Measurements from ENCODE around the gene HVCN1. TPM values are rescaled to one million over a fixed set of nuclear protein-coding genes. Genes with fewer than 3 reads are reported as not detected.

HVCN1 gene
- total and polyA plus RNA-seq, 2 donors (not counting 1 experiment from before 2014, with no cell fraction given) = 216 to 422 TPM

DNA sequence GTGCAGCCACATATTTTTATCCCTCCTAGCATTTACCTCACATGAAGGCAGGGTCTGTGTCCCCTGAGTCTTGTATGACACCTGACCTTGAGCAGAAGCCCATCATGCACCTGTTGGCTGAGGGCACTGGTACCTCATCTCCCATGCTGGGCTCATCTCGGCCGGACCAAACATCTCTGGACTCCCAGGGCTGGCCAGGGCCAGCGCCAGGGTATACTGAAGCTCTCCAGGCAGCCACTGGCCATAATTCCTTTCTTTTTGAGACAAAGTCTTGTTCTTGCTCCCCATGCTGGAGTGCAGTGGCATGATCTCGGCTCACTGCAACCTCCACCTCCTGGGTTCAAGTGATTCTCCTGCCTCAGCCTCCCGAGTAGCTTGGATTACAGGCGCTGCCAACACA lies 22.0 kb downstream of the HVCN1 start:
- H3K27me3 Mint-ChIP-seq = no peaks in the 10 kb centered on the region
- Histone ChIP-seq H3K79me2 (ENCODE audit: control insufficient read depth, insufficient read depth, low read length) (peaks cover 95% of the 10 kb centered on the region), H2AFZ (ENCODE audit: insufficient read depth, low read depth, low read length, poor library complexity, severe bottlenecking) (no peak overlapping the region), H3K36me3 (replicated peaks in 1 of 2; ENCODE audit: control extremely low read depth in 1 of 2, control insufficient read depth in 1 of 2, extremely low read depth in 1 of 2, insufficient read depth in 2 of 2, low read length in 1 of 2) (peaks cover 4 to 76% of the 10 kb centered on the region in 2 experiments), H3K27ac (ENCODE audit: low read length in 2 of 2) (peak overlapping the region in 1 of 2 donors; percentile 99), H3K9me3 (ENCODE audit: control extremely low read depth in 1 of 3, control insufficient read depth in 2 of 3, insufficient read depth in 1 of 3, low read length in 2 of 3) (peaks cover 0 to 17% (median 1%) of the 10 kb centered on the region in 3 donors), H3K27me3 (replicated peaks in 1 of 4; ENCODE audit: control extremely low read depth in 1 of 4, control insufficient read depth in 3 of 4, insufficient read depth in 4 of 4, low read length in 3 of 4) (no peaks in the 10 kb centered on the region), H4K20me1 (ENCODE audit: control insufficient read depth, insufficient read depth, low read length, poor library complexity, severe bottlenecking) (no peaks in the 10 kb centered on the region), H3K4me2 (replicated peaks; ENCODE audit: low read depth, low read length, poor library complexity, severe bottlenecking) (peak overlapping the region; percentile 48), H3K4me1 (ENCODE audit: control insufficient read depth in 2 of 2, insufficient read depth in 2 of 2, low read length in 2 of 2) (peaks cover 90 to 96% of the 10 kb centered on the region in 2 donors), H3K9ac (ENCODE audit: low read length) (no peak overlapping the region), H3K4me3 (ENCODE audit: control extremely low read depth in 1 of 5, extremely low read depth in 1 of 5, insufficient read depth in 1 of 5, low read depth in 2 of 5, low read length in 4 of 5) (no peak overlapping the region)
- no peak for ATAC-seq (ENCODE audit: low read depth)
- H3K4me1 Mint-ChIP-seq = peaks cover 84% of the 10 kb centered on the region
- H3K27ac Mint-ChIP-seq = peak overlapping the region; percentile 96
- 89% methylated on average over 4 of the region's 6 CpGs for WGBS (ENCODE audit: insufficient coverage)
- peaks cover 8% of the 10 kb centered on the region for H3K9me3 Mint-ChIP-seq (ENCODE audit: insufficient read depth)
- ChIA-PET CTCF (interaction anchor here (0.6 to 5.3 kb wide), 5 partner anchors 10 to 673 kb away, joined by 3 to 22 read pairs (median 3); no protein-coding TSS in a partner anchor), POLR2A (interaction anchor here (0.6 to 0.9 kb wide), 4 partner anchors 26 to 53 kb away, joined by 3 to 4 read pairs (median 4); partner anchors contain the start of gene TCTN1)
- intact Hi-C loops (cut with micrococcal nuclease) = no loop called here
- no peak for DNase-seq
- H3K4me3 Mint-ChIP-seq = peak overlapping the region; percentile 70
- no peak for TF ChIP-seq CTCF (IDR thresholded peaks at IDR 0.05)
- no peak for TF ChIP-seq EZH2 (IDR thresholded peaks at IDR 0.05; ENCODE audit: borderline replicate concordance, insufficient read depth, low read depth, low read length, poor library complexity, severe bottlenecking)

DNA sequence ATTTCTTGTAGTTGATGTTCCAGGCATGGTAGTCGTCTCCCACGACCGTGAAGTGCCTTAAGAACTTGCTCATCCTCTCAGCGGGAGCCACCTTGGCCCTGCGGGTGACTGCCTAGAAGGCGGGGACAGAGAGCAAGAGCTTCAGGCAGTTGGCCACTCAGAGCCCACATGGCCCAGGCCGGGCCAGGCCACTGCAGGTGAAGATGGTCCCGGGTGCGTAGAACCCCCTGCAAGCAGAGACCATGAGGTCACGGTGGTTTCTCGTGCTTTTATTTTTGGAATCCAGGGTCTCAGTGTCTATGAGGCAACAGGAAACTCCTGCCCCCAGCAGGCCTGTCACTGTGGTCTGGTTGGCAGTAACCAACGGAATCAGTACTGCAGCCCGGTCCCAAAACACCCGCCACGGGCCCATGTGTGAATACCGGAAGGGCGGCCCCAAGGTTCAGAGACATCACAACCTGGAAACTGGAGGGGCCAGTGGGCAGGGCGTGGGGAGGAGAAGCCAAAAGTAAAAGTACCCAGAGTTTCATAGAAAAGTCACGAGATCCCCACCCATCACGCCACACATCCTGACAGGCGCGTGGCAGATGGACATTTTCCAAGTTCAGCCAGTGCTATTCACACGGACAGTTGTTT lies 27.5 kb downstream of the HVCN1 start:
- POLR2A ChIA-PET = interaction anchor here (0.5 to 1.4 kb wide), 7 partner anchors 11 to 211 kb away, joined by 3 to 4 read pairs (median 4); partner anchors contain the start of gene ARPC3

More for the DNA sequence above, 27.5 kb downstream of the HVCN1 start:
- no peak for TF ChIP-seq EZH2 (IDR thresholded peaks at IDR 0.05; ENCODE audit: borderline replicate concordance, insufficient read depth, low read depth, low read length, poor library complexity, severe bottlenecking)
- TF ChIP-seq CTCF (IDR thresholded peaks at IDR 0.05) = no peak
- Mint-ChIP-seq H3K27me3 (no peaks in the 10 kb centered on the region), H3K4me1 (peaks cover 81% of the 10 kb centered on the region), H3K9me3 (ENCODE audit: insufficient read depth) (peaks cover 6% of the 10 kb centered on the region), H3K4me3 (peak overlapping the region; percentile 92), H3K27ac (peak overlapping the region; percentile 98)
- ATAC-seq (ENCODE audit: low read depth) (peak; percentile 85), DNase-seq (peak; percentile 93)
- Histone ChIP-seq H3K4me3 (ENCODE audit: control extremely low read depth in 1 of 5, extremely low read depth in 1 of 5, insufficient read depth in 1 of 5, low read depth in 2 of 5, low read length in 4 of 5) (peak overlapping the region in 4 of 5 experiments; percentile 5 to 44 (median 16)), H3K36me3 (replicated peaks in 1 of 2; ENCODE audit: control extremely low read depth in 1 of 2, control insufficient read depth in 1 of 2, extremely low read depth in 1 of 2, insufficient read depth in 2 of 2, low read length in 1 of 2) (peaks cover 2 to 90% of the 10 kb centered on the region in 2 experiments), H3K4me1 (ENCODE audit: control insufficient read depth in 2 of 2, insufficient read depth in 2 of 2, low read length in 2 of 2) (peaks cover 59 to 82% of the 10 kb centered on the region in 2 donors), H3K9ac (ENCODE audit: low read length) (peak overlapping the region; percentile 62), H2AFZ (ENCODE audit: insufficient read depth, low read depth, low read length, poor library complexity, severe bottlenecking) (peak overlapping the region; percentile 43), H3K9me3 (ENCODE audit: control extremely low read depth in 1 of 3, control insufficient read depth in 2 of 3, insufficient read depth in 1 of 3, low read length in 2 of 3) (peaks cover 0 to 15% (median 1%) of the 10 kb centered on the region in 3 donors), H4K20me1 (ENCODE audit: control insufficient read depth, insufficient read depth, low read length, poor library complexity, severe bottlenecking) (no peaks in the 10 kb centered on the region), H3K27me3 (replicated peaks in 1 of 4; ENCODE audit: control extremely low read depth in 1 of 4, control insufficient read depth in 3 of 4, insufficient read depth in 4 of 4, low read length in 3 of 4) (no peaks in the 10 kb centered on the region), H3K79me2 (ENCODE audit: control insufficient read depth, insufficient read depth, low read length) (peaks cover 77% of the 10 kb centered on the region), H3K4me2 (replicated peaks; ENCODE audit: low read depth, low read length, poor library complexity, severe bottlenecking) (peak overlapping the region; percentile 66), H3K27ac (ENCODE audit: low read length in 2 of 2) (peak overlapping the region; percentile 96 to 99)
- WGBS (ENCODE audit: insufficient coverage) = under 1% methylated on average over 22 of the region's 23 CpGs
- intact Hi-C loops (cut with micrococcal nuclease) = loop anchor here (1.0 to 2.0 kb wide), 6 partner anchors 8 to 41 kb away; partner anchors contain the start of gene HVCN1
- CTCF ChIA-PET = interaction anchor here (0.6 to 2.1 kb wide), 7 partner anchors 12 to 109 kb away, joined by 3 to 10 read pairs (median 4); no protein-coding TSS in a partner anchor
